Heart right ventricle (tissue), 16 donors: ENCODE results near the gene CEBPA. TPM values are rescaled to one million over a fixed set of nuclear protein-coding genes. Genes with fewer than 3 reads are reported as not detected.
"Not testable (repeated sequence)": the region's sequence is repeated elsewhere in the genome, so short reads cannot be mapped to it uniquely, and the experiment has no call there.

ENCODE experiments used
- ATAC-seq, 8 donors: fragments of 200-7000 bp; cut with Tn5 transposase; one replicate each; pipeline ENCODE4 v1.9.1; 2020; ENCODE audit warnings: mild to moderate bottlenecking in 8 of 8, moderate library complexity in 8 of 8, moderate number of reproducible peaks in 1 of 8
- DNase-seq, 2 donors: peaks; one replicate each; pipeline ENCODE4 v3.0.0-alpha.2; 2020
- H3K27ac ChIP-seq, 10 donors: fragments of 200-600 bp; sonication (generic) in 2 of 10; one replicate each; pipeline versions ENCODE4 v1.5.0 to v1.8.0; 2020 to 2022; ENCODE audit warnings: mild to moderate bottlenecking in 3 of 10
- H3K27me3 ChIP-seq, 7 donors: fragments of 200-600 bp; one replicate each; pipeline ENCODE4 v1.8.0; 2021 to 2022; ENCODE audit warnings: mild to moderate bottlenecking in 2 of 7
- H3K36me3 ChIP-seq, 9 donors: fragments of 200-600 bp; sonication (generic) in 1 of 9; one replicate each; pipeline versions ENCODE4 v1.5.0 to v1.8.0; 2020 to 2022; ENCODE audit warnings: mild to moderate bottlenecking in 2 of 9
- H3K4me1 ChIP-seq, 9 donors: fragments of 200-600 bp; sonication (generic) in 1 of 9; one replicate each; pipeline versions ENCODE4 v1.5.0 to v1.8.0; 2020 to 2022; ENCODE audit warnings: mild to moderate bottlenecking in 4 of 9
- H3K4me3 ChIP-seq, 10 donors: fragments of 200-600 bp; sonication (generic) in 2 of 10; one replicate each; pipeline versions ENCODE4 v1.5.0 to v1.8.0; 2020 to 2022; ENCODE audit warnings: mild to moderate bottlenecking in 7 of 10, moderate library complexity in 2 of 10
- H3K9me3 ChIP-seq, 11 donors: fragments of 200-600 bp in 10 of 11; sonication (generic) in 2 of 11; one replicate each; pipeline versions ENCODE4 v1.5.0 to v1.8.0; 2013 to 2022; ENCODE audit warnings: mild to moderate bottlenecking in 2 of 11, control low read depth in 1 of 11, moderate library complexity in 1 of 11
- CTCF ChIP-seq, 9 donors: fragments of 200-600 bp; sonication (generic) in 2 of 9; IDR thresholded peaks; one replicate each; pipeline versions ENCODE4 v1.5.0 to v1.8.0; 2021 to 2022; ENCODE audit warnings: antibody characterized with exemption in 9 of 9, mild to moderate bottlenecking in 5 of 9, moderate library complexity in 1 of 9
- WGBS, 2 donors: extraction: QIAGEN DNeasy Blood & Tissue Kit; methylation state at CpG; one replicate each; pipeline ENCODE4 v1.1.7; 2013; ENCODE audit warnings: inconsistent platforms in 1 of 2; 5-methylcytosine and 5-hydroxymethylcytosine counted together
- intact Hi-C, 10 donors: fragments of 100-400 bp; cut with DNase I; formaldehyde crosslinking; loops; one replicate each; pipeline versions ENCODE4 v1.11.1 to v1.14.2; 2022
- polyA plus RNA-seq, 2 donors: library from polyadenylated mRNA; stranded (reverse); fragments of 200-250 nt; gene quantifications; one replicate each; pipeline ENCODE4 v1.2.3, GENCODE V29; 2013
- total RNA-seq, 10 donors: library from RNA; stranded (reverse); fragmentation: NEBNext Ultra II Directional in 3 of 10; extraction: Animal tissue kit (Norgen Biotek cat#: 25700) in 3 of 10; gene quantifications; one replicate each; pipeline versions ENCODE4 v1.2.1 to v1.2.4, GENCODE V29; 2021 to 2023
- donor health status: Arrhythmogenic right ventricular cardiomyopathy.
- donor health status: ischemic (EF 13 %, LVEDD 7.1; RV severe dilation, severe dysfunction).
- donor health status: healthy with polysubstance abuse.
- donor health status: DM: no; HTN: yes; CAD: no.
- donor health status: DM: no; HTN: no; CAD: no.
- donor health status: ischemic (EF 25% LVEDD 6.9; RV normal size, moderate dysfunction).
- donor health status: ischemic (EF 25% LVEDD 5.7; RV mildly dilated, moderate dysfunction).
- donor health status: healthy.
- donor health status: DM: yes; HTN: yes; CAD: no.
- donor health status: Ischemic cardiomyopathy.
- donor health status: ischemic (EF 35%, LVEDD 5.7; RV mildly dilated, moderate dysfunction).
- donor health status: nonischemic (EF 11% LVEDD 7.7; RV severe dilation, severe dysfunction).
- donor health status: DM: yes; HTN: yes; CAD: no.
- donor health status: PGD.
- donor health status: ischemic (EF 29% LVEDD 5.4; RV normal size, mild dysfunction).
- donor health status: nonischemic (EF 23%, LVEDD 6.1; RV moderate dilation, normal function).

Gene CEBPA
- total and polyA plus RNA-seq, 12 donors = 0.71 to 7.7 (median 3.5) TPM

- no peak overlapping the region for H3K27ac ChIP-seq
- H3K36me3 ChIP-seq = no peaks in the 10 kb centered on the region
- TF ChIP-seq CTCF (IDR thresholded peaks at IDR 0.05) = no peak
- DNase-seq = no peak
- peaks cover 5 to 73% (median 38%) of the 10 kb centered on the region in 7 donors for H3K27me3 ChIP-seq
- intact Hi-C loops = no loop called here
- H3K4me1 ChIP-seq = peaks cover 0 to 60% (median 11%) of the 10 kb centered on the region in 9 donors
- H3K9me3 ChIP-seq = no peaks in the 10 kb centered on the region
- WGBS, 2 donors = 76 to 77% methylated on average over 11 of the region's 11 CpGs
- H3K4me3 ChIP-seq = no peak overlapping the region
- no peak for ATAC-seq
Measured at GRCh38 chr19:33297401-33298145, 4.8 kb downstream of the CEBPA start.

- no peak for TF ChIP-seq CTCF (IDR thresholded peaks at IDR 0.05)
- intact Hi-C loops = no loop called here
- DNase-seq = no peak
- 67% methylated on average over 14 of the region's 14 CpGs for WGBS, 2 donors
- no peaks in the 10 kb centered on the region for H3K9me3 ChIP-seq
- H3K27ac ChIP-seq = no peak overlapping the region
- no peak for ATAC-seq
- peaks cover 5 to 83% (median 32%) of the 10 kb centered on the region in 7 donors for H3K27me3 ChIP-seq
- H3K36me3 ChIP-seq = no peaks in the 10 kb centered on the region
- H3K4me1 ChIP-seq = peaks cover 0 to 67% (median 11%) of the 10 kb centered on the region in 9 donors
- H3K4me3 ChIP-seq = no peak overlapping the region
Measured at GRCh38 chr19:33296488-33296971, 5.8 kb downstream of the CEBPA start.

- intact Hi-C loops = no loop called here
- Histone ChIP-seq H3K27me3 (peaks cover under 1 to 83% (median 27%) of the 10 kb centered on the region in 7 donors), H3K27ac (no peak overlapping the region), H3K36me3 (no peaks in the 10 kb centered on the region), H3K4me3 (no peak overlapping the region), H3K4me1 (peaks cover 0 to 64% (median 7%) of the 10 kb centered on the region in 9 donors), H3K9me3 (no peaks in the 10 kb centered on the region)
- ATAC-seq (no peak), DNase-seq (no peak)
- TF ChIP-seq CTCF (IDR thresholded peaks at IDR 0.05) = no peak
- 81 to 83% methylated on average over 12 of the region's 12 CpGs for WGBS, 2 donors
Measured at GRCh38 chr19:33295621-33296487, 6.5 kb downstream of the CEBPA start.

- intact Hi-C loops, H3K27ac ChIP-seq, H3K9me3 ChIP-seq, ATAC-seq, H3K4me3 ChIP-seq, DNase-seq, H3K36me3 ChIP-seq: not testable (repeated sequence)
- H3K4me1 ChIP-seq = peaks cover 0 to 62% (median 0%) of the 10 kb centered on the region in 9 donors
- peaks cover 0 to 78% (median 19%) of the 10 kb centered on the region in 7 donors for H3K27me3 ChIP-seq
- WGBS, 2 donors = 92 to 93% methylated on average over 7 of the region's 7 CpGs
Measured at GRCh38 chr19:33295046-33295445, 7.3 kb downstream of the CEBPA start.
